ENCODE data around the gene SLC30A9.

The SLC30A9 gene

DNA sequence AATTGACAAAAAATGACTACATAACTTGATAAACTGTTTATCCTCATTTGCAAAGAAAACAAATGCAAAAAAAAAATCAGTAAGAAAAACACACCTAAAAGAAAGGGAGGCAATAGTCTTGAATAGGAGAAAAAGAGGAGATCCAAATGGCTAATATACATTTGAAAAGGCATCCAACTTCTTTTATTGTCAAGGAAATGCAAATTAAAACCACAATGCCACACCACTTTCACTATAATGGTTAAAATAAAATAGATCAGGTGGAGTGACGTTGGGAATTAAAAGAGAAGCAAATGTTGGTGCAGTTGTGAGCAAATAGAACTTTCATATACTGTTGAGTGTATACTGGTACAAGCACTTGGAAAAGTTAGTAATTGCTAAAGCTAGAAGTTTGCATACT is 5.2 kb upstream of the SLC30A9 start:
- no peak overlapping the region for H3K27ac ChIP-seq (ENCODE audit: low read depth, low read length)
- no peak overlapping the region for H3K9ac ChIP-seq (ENCODE audit: low read length)
- H4K20me1 ChIP-seq (ENCODE audit: low read depth, low read length) = no peaks in the 10 kb centered on the region
- H3K9me2 ChIP-seq (replicated peaks; ENCODE audit: insufficient read depth, low read length) = no peaks in the 10 kb centered on the region
- no peaks in the 10 kb centered on the region for H3K27me3 ChIP-seq (ENCODE audit: low read length)
- no peaks in the 10 kb centered on the region for H3K9me3 ChIP-seq (ENCODE audit: insufficient read depth, low read length)
- H3K4me3 ChIP-seq (ENCODE audit: insufficient read depth, low read length, poor library complexity, severe bottlenecking) = no peak overlapping the region
- no peak overlapping the region for H3K4me2 ChIP-seq (ENCODE audit: low read depth, low read length, poor library complexity, severe bottlenecking)
- 0 out of 2 replicates have a peak, but pooled peaks cover 3% of the 10 kb centered on the region for H3K79me2 ChIP-seq (ENCODE audit: insufficient read depth, low read length)
- no peak overlapping the region for H2AFZ ChIP-seq (ENCODE audit: low read depth, low read length, severe bottlenecking)
- H3F3A ChIP-seq (ENCODE audit: insufficient read depth) = peaks cover 7% of the 10 kb centered on the region
- H3K36me3 ChIP-seq (ENCODE audit: low read length) = no peaks in the 10 kb centered on the region
- TF ChIP-seq, protein P1, sequence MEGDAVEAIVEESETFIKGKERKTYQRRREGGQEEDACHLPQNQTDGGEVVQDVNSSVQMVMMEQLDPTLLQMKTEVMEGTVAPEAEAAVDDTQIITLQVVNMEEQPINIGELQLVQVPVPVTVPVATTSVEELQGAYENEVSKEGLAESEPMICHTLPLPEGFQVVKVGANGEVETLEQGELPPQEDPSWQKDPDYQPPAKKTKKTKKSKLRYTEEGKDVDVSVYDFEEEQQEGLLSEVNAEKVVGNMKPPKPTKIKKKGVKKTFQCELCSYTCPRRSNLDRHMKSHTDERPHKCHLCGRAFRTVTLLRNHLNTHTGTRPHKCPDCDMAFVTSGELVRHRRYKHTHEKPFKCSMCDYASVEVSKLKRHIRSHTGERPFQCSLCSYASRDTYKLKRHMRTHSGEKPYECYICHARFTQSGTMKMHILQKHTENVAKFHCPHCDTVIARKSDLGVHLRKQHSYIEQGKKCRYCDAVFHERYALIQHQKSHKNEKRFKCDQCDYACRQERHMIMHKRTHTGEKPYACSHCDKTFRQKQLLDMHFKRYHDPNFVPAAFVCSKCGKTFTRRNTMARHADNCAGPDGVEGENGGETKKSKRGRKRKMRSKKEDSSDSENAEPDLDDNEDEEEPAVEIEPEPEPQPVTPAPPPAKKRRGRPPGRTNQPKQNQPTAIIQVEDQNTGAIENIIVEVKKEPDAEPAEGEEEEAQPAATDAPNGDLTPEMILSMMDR (IDR thresholded peaks at IDR 0.05; ENCODE audit: insufficient read depth, low read length, poor library complexity, severe bottlenecking) = no peak
- no peak for TF ChIP-seq EZH2phosphoT487 (conservative IDR thresholded peaks at IDR 0.05; ENCODE audit: low read length)

DNA sequence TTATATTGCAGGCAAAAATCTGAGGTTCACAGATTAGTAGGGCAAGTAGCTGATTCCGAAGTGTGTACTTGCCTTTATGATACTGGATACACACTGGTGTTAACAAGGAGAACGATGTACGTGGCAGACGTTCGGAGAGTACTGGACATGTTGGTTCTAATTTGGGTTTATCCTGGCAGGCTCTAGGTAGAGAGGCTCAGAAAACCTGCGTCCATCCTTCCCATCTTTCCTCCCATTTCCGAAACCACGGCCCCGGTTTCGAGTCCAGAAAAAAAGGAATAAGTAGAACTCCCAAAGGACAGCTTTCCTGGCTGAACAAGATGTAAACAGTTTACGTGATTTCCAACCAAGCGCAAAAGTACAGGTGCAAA is 351 bp upstream of the SLC30A9 start:
- TF ChIP-seq EZH2phosphoT487 (conservative IDR thresholded peaks at IDR 0.05; ENCODE audit: low read length) = no peak
- TF ChIP-seq, protein P1 (IDR thresholded peaks at IDR 0.05; ENCODE audit: insufficient read depth, low read length, poor library complexity, severe bottlenecking) = no peak
- H3K36me3 ChIP-seq (ENCODE audit: low read length) = 0 out of 2 replicates have a peak, but pooled peaks cover 2% of the 10 kb centered on the region
- peaks cover 39% of the 10 kb centered on the region for H3K79me2 ChIP-seq (ENCODE audit: insufficient read depth, low read length)
- H3K4me3 ChIP-seq (ENCODE audit: insufficient read depth, low read length, poor library complexity, severe bottlenecking) = peak overlapping the region; percentile 93
- peak overlapping the region; percentile 79 for H3K9ac ChIP-seq (ENCODE audit: low read length)
- H2AFZ ChIP-seq (ENCODE audit: low read depth, low read length, severe bottlenecking) = peak overlapping the region; percentile 92
- no peak overlapping the region for H3K27ac ChIP-seq (ENCODE audit: low read depth, low read length)
- no peaks in the 10 kb centered on the region for H4K20me1 ChIP-seq (ENCODE audit: low read depth, low read length)
- peaks cover 20% of the 10 kb centered on the region for H3F3A ChIP-seq (ENCODE audit: insufficient read depth)
- no peaks in the 10 kb centered on the region for H3K9me3 ChIP-seq (ENCODE audit: insufficient read depth, low read length)
- peak overlapping the region; percentile 87 for H3K4me2 ChIP-seq (ENCODE audit: low read depth, low read length, poor library complexity, severe bottlenecking)
- H3K27me3 ChIP-seq (ENCODE audit: low read length) = no peaks in the 10 kb centered on the region
- H3K9me2 ChIP-seq (replicated peaks; ENCODE audit: insufficient read depth, low read length) = no peaks in the 10 kb centered on the region

DNA sequence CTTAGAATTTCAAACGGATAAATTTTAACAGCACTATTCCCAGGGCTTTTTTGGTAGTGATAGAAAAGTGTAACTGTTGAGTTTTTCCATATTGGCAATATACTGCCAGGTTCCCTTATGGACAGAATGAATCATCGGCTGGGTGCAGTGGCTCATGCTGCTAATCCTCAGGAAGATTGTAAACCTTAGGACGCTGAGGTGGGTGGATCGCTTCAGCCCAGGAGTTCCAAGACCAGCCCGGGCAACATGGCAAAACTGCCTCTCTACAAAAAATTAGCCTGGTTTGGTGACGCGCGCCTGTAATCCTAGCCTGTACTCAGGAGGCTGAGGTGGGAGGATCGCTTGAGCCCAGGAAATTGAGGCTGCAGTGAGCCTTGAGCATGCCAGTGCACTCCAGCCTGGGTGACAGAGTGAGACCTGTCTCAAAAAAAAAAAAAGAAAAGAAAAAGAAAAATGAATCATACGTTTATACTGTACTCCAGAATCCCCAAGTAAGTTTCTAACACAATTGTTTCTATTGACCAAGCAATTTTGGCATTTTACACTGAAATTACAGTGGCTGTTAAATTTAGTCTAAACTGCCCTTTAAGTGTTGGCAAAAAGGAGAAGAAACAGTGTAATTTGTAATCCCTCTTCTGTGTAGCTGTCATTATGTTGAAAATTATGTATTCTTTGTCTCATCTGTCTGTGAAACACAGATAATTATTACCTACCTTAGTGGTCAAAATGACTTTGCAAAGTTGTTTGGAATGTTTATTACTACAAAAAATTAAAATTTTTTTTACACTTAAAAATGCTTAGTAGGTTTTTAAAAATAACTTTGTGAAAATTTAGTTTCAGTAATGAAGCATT is 1.8 kb downstream of the SLC30A9 start:
- Histone ChIP-seq H3K79me2 (ENCODE audit: insufficient read depth, low read length) (peaks cover 57% of the 10 kb centered on the region), H3K27ac (ENCODE audit: low read depth, low read length) (no peak overlapping the region)
- TF ChIP-seq EZH2phosphoT487 (conservative IDR thresholded peaks at IDR 0.05; ENCODE audit: low read length) = no peak
- TF ChIP-seq, protein P1 (IDR thresholded peaks at IDR 0.05; ENCODE audit: insufficient read depth, low read length, poor library complexity, severe bottlenecking) = no peak

More for the DNA sequence above, 1.8 kb downstream of the SLC30A9 start:
- peak overlapping the region; percentile 93 for H3K4me2 ChIP-seq (ENCODE audit: low read depth, low read length, poor library complexity, severe bottlenecking)
- no peaks in the 10 kb centered on the region for H3K9me3 ChIP-seq (ENCODE audit: insufficient read depth, low read length)
- peak overlapping the region; percentile 93 for H3K4me3 ChIP-seq (ENCODE audit: insufficient read depth, low read length, poor library complexity, severe bottlenecking)
- H2AFZ ChIP-seq (ENCODE audit: low read depth, low read length, severe bottlenecking) = no peak overlapping the region
- H3K36me3 ChIP-seq (ENCODE audit: low read length) = 0 out of 2 replicates have a peak, but pooled peaks cover 4% of the 10 kb centered on the region
- H3K27me3 ChIP-seq (ENCODE audit: low read length) = no peaks in the 10 kb centered on the region
- H3K9me2 ChIP-seq (replicated peaks; ENCODE audit: insufficient read depth, low read length) = no peaks in the 10 kb centered on the region
- peaks cover 20% of the 10 kb centered on the region for H3F3A ChIP-seq (ENCODE audit: insufficient read depth)
- H4K20me1 ChIP-seq (ENCODE audit: low read depth, low read length) = no peaks in the 10 kb centered on the region
- H3K9ac ChIP-seq (ENCODE audit: low read length) = peak overlapping the region; percentile 28; the same call in 1 of the 2 replicates

All from SU-DHL-6 (cell line).